HepG2 (cell line): Measurements from ENCODE around the gene SP9. TPM values are rescaled to one million over a fixed set of nuclear protein-coding genes. Genes with fewer than 3 reads are reported as not detected.

Experiments used
- CBX5 ChIP-seq: sonication (generic); formaldehyde crosslinking; IDR thresholded peaks from 2 replicates; pipeline ENCODE4 v1.4.0; 2020; ENCODE audit warnings: missing genetic modification reagents, borderline replicate concordance
- HOXD1 ChIP-seq: sonication (generic); formaldehyde crosslinking; IDR thresholded peaks from 2 replicates; pipeline ENCODE4 v1.5.0; 2020; ENCODE audit warnings: missing genetic modification reagents
- KDM1A ChIP-seq: IDR thresholded peaks from 2 replicates; pipeline ENCODE4 v1.6.1; 2016; ENCODE audit warnings: missing compliant biosample characterization
- KLF13 ChIP-seq: sonication (generic); formaldehyde crosslinking; IDR thresholded peaks from 2 replicates; pipeline ENCODE4 v1.4.0; 2020; ENCODE audit warnings: mild to moderate bottlenecking, missing genetic modification reagents
- MTF2 ChIP-seq: sonication (generic); formaldehyde crosslinking; IDR thresholded peaks from 2 replicates; pipeline ENCODE4 v1.5.0; 2020; ENCODE audit warnings: missing genetic modification reagents, borderline replicate concordance
- RBM39 ChIP-seq: fragments of 200-400 bp; formaldehyde crosslinking; IDR thresholded peaks from one replicate; pipeline ENCODE4 v1.6.1; 2018; ENCODE audit warnings: antibody characterized with exemption, mild to moderate bottlenecking, low read depth, low read length; ENCODE audit not compliant: poor library complexity, severe bottlenecking
- TOE1 ChIP-seq: sonication (generic); formaldehyde crosslinking; IDR thresholded peaks from 2 replicates; pipeline ENCODE4 v1.4.0; 2020; ENCODE audit warnings: mild to moderate bottlenecking, missing genetic modification reagents
- TRAFD1 ChIP-seq: sonication (generic); formaldehyde crosslinking; IDR thresholded peaks from 2 replicates; pipeline ENCODE4 v1.5.1; 2020; ENCODE audit warnings: missing genetic modification reagents, mild to moderate bottlenecking, borderline replicate concordance
- ZNF670 ChIP-seq: sonication (generic); formaldehyde crosslinking; IDR thresholded peaks from 2 replicates; pipeline ENCODE4 v1.8.0; 2022; ENCODE audit warnings: mild to moderate bottlenecking, missing genetic modification reagents, borderline replicate concordance
- ZNF781 ChIP-seq: sonication (generic); formaldehyde crosslinking; IDR thresholded peaks from 2 replicates; pipeline ENCODE4 v1.5.1; 2020; ENCODE audit warnings: borderline replicate concordance, mild to moderate bottlenecking, missing genetic modification reagents; ENCODE audit errors: not compliant biosample characterization
- polyA plus RNA-seq, 8 experiments: library from polyadenylated mRNA; depleted of rRNA in 3 of 8; stranded (reverse) in 7 of 8; unstranded in 1 of 8; fragments of >200 nt; fragmentation: Illumina TruSeq in 4 of 8; extraction: Trizol in 4 of 8; gene quantifications; 2 replicates each; pipeline versions ENCODE4 v1.2.1 to v1.2.3, GENCODE V29; 2011 to 2016; ENCODE audit warnings: low read depth in 4 of 8, missing spikeins in 1 of 8, mixed read lengths in 1 of 8; ENCODE audit not compliant: insufficient read depth in 1 of 8
- total RNA-seq, 5 experiments: library from RNA; depleted of rRNA; stranded (reverse); fragments of >200 nt; fragmentation: Illumina TruSeq; extraction: Trizol; gene quantifications; 2 replicates each; pipeline ENCODE4 v1.2.3, GENCODE V29; 2016; ENCODE audit warnings: low read depth in 1 of 5
- TF ChIP-seq, protein P1 (sequence below), 2 experiments: fragments of 450-650 bp in 1 of 2; sonication (generic) in 1 of 2; formaldehyde crosslinking in 1 of 2; IDR thresholded peaks; 2 replicates each; pipeline versions ENCODE4 v1.6.1 to v1.8.0; 2016 to 2022; ENCODE audit warnings: antibody characterized with exemption in 1 of 2, mild to moderate bottlenecking in 1 of 2, missing genetic modification reagents in 1 of 2
- TF ChIP-seq, protein P2 (sequence below): sonication (generic); formaldehyde crosslinking; IDR thresholded peaks from 2 replicates; pipeline ENCODE4 v1.9.0; 2021; ENCODE audit warnings: missing genetic modification reagents, mild to moderate bottlenecking, borderline replicate concordance
- TF ChIP-seq, protein P3 (sequence below): sonication (generic); formaldehyde crosslinking; IDR thresholded peaks from 2 replicates; pipeline ENCODE4 v1.9.0; 2021; ENCODE audit warnings: missing genetic modification reagents, mild to moderate bottlenecking, borderline replicate concordance

Gene SP9
- total and polyA plus RNA-seq, 2 of the 13 experiments (the other 11 are each of a cell fraction or from before 2014, with no cell fraction given) = not detected

GRCh38 chr2:174336501-174337336 is 2.0 kb downstream of the SP9 start (continued):
- TF ChIP-seq, protein P1, sequence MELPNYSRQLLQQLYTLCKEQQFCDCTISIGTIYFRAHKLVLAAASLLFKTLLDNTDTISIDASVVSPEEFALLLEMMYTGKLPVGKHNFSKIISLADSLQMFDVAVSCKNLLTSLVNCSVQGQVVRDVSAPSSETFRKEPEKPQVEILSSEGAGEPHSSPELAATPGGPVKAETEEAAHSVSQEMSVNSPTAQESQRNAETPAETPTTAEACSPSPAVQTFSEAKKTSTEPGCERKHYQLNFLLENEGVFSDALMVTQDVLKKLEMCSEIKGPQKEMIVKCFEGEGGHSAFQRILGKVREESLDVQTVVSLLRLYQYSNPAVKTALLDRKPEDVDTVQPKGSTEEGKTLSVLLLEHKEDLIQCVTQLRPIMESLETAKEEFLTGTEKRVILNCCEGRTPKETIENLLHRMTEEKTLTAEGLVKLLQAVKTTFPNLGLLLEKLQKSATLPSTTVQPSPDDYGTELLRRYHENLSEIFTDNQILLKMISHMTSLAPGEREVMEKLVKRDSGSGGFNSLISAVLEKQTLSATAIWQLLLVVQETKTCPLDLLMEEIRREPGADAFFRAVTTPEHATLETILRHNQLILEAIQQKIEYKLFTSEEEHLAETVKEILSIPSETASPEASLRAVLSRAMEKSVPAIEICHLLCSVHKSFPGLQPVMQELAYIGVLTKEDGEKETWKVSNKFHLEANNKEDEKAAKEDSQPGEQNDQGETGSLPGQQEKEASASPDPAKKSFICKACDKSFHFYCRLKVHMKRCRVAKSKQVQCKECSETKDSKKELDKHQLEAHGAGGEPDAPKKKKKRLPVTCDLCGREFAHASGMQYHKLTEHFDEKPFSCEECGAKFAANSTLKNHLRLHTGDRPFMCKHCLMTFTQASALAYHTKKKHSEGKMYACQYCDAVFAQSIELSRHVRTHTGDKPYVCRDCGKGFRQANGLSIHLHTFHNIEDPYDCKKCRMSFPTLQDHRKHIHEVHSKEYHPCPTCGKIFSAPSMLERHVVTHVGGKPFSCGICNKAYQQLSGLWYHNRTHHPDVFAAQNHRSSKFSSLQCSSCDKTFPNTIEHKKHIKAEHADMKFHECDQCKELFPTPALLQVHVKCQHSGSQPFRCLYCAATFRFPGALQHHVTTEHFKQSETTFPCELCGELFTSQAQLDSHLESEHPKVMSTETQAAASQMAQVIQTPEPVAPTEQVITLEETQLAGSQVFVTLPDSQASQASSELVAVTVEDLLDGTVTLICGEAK (IDR thresholded peaks at IDR 0.05) = no peak
- TF ChIP-seq, protein P1 (CRISPR knock-in tag; IDR thresholded peaks at IDR 0.05) = peak; percentile 72; the same call in 1 of the 2 replicates
- TF ChIP-seq TOE1 (CRISPR knock-in tag) (no peak), CBX5 (CRISPR knock-in tag) (no peak), ZNF781 (CRISPR knock-in tag) (peak; percentile 41), KLF13 (CRISPR knock-in tag) (no peak), ZNF670 (CRISPR knock-in tag) (no peak), KDM1A (CRISPR knock-in tag) (no peak), TRAFD1 (CRISPR knock-in tag) (no peak), RBM39 (peak; percentile 12), MTF2 (CRISPR knock-in tag) (peak; percentile 92; the same call in 1 of the 2 replicates), HOXD1 (0 out of 2 replicates have a peak, but pooled peaks have one; percentile 20)
- TF ChIP-seq, protein P2, sequence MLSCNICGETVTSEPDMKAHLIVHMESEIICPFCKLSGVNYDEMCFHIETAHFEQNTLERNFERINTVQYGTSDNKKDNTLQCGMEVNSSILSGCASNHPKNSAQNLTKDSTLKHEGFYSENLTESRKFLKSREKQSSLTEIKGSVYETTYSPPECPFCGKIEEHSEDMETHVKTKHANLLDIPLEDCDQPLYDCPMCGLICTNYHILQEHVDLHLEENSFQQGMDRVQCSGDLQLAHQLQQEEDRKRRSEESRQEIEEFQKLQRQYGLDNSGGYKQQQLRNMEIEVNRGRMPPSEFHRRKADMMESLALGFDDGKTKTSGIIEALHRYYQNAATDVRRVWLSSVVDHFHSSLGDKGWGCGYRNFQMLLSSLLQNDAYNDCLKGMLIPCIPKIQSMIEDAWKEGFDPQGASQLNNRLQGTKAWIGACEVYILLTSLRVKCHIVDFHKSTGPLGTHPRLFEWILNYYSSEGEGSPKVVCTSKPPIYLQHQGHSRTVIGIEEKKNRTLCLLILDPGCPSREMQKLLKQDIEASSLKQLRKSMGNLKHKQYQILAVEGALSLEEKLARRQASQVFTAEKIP (CRISPR knock-in tag) = no peak
- TF ChIP-seq, protein P3, sequence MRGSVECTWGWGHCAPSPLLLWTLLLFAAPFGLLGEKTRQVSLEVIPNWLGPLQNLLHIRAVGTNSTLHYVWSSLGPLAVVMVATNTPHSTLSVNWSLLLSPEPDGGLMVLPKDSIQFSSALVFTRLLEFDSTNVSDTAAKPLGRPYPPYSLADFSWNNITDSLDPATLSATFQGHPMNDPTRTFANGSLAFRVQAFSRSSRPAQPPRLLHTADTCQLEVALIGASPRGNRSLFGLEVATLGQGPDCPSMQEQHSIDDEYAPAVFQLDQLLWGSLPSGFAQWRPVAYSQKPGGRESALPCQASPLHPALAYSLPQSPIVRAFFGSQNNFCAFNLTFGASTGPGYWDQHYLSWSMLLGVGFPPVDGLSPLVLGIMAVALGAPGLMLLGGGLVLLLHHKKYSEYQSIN (CRISPR knock-in tag) = no peak
